GM19023 (cell line): ENCODE data around the gene CBFA2T3.

Source experiments
- ATAC-seq: cut with Tn5 transposase; IDR thresholded peaks from one replicate; pipeline ENCODE4 v1.9.1; 2021; ENCODE audit warnings: mild to moderate bottlenecking, moderate library complexity; ENCODE audit not compliant: unreplicated experiment

Gene CBFA2T3

GRCh38 chr16:88911136-88911945 lies 65.7 kb downstream of the CBFA2T3 start:
- ATAC-seq = no peak

- ATAC-seq = no peak
These were observed 66.5 kb downstream of the CBFA2T3 start for GRCh38 chr16:88910284-88911135.

- ATAC-seq = no peak
These were observed 67.4 kb downstream of the CBFA2T3 start for GRCh38 chr16:88909431-88910210.

GRCh38 chr16:88908307-88908706 lies 68.7 kb downstream of the CBFA2T3 start:
- no peak for ATAC-seq

GRCh38 chr16:88907768-88908167 lies 69.2 kb downstream of the CBFA2T3 start:
- no peak for ATAC-seq

- no peak for ATAC-seq
These were observed 70.4 kb downstream of the CBFA2T3 start for GRCh38 chr16:88906535-88907105.

- no peak for ATAC-seq
These were observed 71.0 kb downstream of the CBFA2T3 start for GRCh38 chr16:88906020-88906419.

GRCh38 chr16:88905563-88905962 lies 71.4 kb downstream of the CBFA2T3 start:
- ATAC-seq = no peak

- no peak for ATAC-seq
These were observed 72.2 kb downstream of the CBFA2T3 start for GRCh38 chr16:88904676-88905365.

GRCh38 chr16:88903267-88903666 lies 73.7 kb downstream of the CBFA2T3 start:
- no peak for ATAC-seq

GRCh38 chr16:88902744-88903143 lies 74.3 kb downstream of the CBFA2T3 start:
- no peak for ATAC-seq

GRCh38 chr16:88901718-88902337 lies 75.2 kb downstream of the CBFA2T3 start:
- ATAC-seq = no peak

GRCh38 chr16:88900662-88901052 lies 76.3 kb downstream of the CBFA2T3 start:
- ATAC-seq = no peak

GRCh38 chr16:88899901-88900661 lies 76.9 kb downstream of the CBFA2T3 start:
- no peak for ATAC-seq

- no peak for ATAC-seq
These were observed 79.1 kb downstream of the CBFA2T3 start for GRCh38 chr16:88897696-88898425.

GRCh38 chr16:88896238-88897070 lies 80.6 kb downstream of the CBFA2T3 start:
- no peak for ATAC-seq

GRCh38 chr16:88895335-88895734 lies 81.7 kb downstream of the CBFA2T3 start:
- ATAC-seq = no peak
